ENCODE measurements around the gene MAGI2.

Gene MAGI2

GRCh38 chr7:79298145-79298760 is 155.2 kb downstream of the MAGI2 start:
- FAIRE-seq = peak; percentile 81

DNA sequence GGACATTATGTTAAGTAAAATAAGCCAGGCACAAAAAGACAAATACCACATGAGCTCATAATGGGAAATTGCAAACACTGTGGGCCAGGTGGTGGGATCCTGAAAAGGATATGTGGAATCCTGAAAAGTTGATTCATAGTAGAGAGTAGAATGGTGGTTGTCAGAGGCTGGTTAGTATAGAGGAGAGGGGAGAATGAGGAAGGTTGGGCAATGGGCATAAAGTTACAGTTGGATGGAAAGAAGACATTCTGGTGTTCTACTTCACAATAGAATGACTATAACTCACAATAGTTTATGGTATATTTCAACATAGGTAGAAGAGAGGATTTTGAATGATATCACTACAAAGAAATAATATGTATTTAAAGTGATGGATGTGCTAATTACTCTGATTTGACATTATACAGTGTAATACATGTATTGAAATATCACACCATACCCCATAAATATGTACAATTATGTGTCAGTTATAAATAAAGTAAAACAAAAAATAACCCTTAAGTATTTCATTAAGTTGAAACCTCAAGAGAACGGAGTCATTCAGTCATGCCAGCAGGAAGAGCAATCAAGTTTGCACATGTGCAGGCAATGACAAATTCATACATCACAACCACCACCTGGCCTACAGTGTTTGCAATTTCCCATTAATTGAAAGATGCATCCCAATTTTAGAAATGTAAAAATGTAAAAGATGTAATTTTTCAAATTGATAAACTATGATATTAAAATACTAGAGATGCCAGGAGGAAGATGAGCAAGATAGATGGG is 156.7 kb downstream of the MAGI2 start:
- FAIRE-seq = no peak

DNA sequence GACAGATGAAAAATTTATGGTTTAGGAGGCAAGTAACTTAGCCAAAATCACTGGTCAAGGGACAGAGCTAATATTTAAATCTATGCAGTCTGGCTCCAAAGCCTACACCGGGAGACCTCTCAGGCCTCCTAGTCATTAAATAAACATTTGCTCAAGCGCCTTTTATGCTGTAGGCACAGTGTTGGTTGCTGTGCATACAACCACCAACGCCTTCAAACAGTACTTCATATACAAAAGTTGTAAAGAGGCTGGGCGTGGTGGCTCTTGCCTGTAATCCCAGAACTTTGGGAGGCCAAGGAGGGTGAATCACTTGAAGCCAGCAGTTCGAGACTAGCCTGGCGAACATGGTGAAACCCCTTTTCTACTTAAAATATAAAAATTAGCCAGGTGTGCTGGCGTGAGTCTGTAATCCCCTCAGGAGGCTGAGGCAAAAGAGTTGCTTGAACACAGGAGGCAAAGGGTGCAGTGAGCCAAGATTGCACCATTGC is 159.8 kb downstream of the MAGI2 start:
- FAIRE-seq = no peak

DNA sequence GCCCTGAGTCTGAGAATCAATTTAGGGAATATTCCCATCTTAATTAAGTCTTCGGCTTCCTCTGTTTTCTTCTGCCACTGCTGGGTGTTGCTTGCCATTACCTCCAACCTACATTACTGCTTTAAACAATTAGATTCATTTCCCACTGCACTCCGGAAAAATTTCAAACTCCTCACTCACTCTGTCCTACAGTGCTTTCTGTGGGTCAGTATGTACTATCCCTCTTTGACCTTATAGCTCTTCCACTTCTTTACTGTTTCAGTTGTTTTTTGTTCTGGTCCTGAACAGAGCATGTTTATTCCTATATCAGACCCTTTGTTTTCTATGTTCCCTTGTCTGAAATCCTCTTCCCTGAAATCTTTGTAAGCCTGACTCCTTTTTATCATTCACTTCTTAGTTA is 160.6 kb downstream of the MAGI2 start:
- no peak for FAIRE-seq

- FAIRE-seq = no peak
These were observed 162.0 kb downstream of the MAGI2 start for GRCh38 chr7:79291498-79291865.

DNA sequence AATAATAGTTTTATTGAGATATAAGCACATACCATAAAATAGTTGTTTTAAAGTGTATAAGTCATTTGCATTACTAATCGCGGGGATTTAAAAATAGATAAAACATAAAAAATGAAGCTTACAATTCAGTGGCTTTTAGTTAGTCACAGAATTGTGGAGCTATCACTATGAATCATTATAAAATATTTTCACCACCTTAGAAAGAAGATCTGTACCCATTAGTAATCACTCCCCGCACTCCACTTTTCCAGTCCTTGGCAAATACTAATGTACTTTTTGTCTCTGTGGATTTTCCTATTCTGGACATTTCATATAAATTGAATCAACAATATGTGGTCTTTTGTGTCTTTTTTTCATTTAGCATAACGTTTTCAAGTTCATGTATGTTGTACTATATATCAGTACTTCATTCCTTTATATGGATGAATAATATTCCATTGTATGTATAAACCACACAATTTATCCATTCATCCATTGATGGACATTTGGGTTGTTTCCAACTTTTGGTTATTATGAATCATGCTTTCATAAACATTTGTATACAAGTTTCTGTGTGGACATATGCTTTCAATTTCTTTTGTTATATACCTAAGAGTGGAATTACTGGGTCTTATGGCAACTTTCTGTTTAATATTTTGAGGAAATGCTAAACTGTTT is 162.5 kb downstream of the MAGI2 start:
- no peak for FAIRE-seq

GRCh38 chr7:79290398-79290797 is 163.1 kb downstream of the MAGI2 start:
- no peak for FAIRE-seq

- FAIRE-seq = no peak
These were observed 164.8 kb downstream of the MAGI2 start for GRCh38 chr7:79288655-79289054.

- no peak for FAIRE-seq
These were observed 165.5 kb downstream of the MAGI2 start for GRCh38 chr7:79287981-79288380.

DNA sequence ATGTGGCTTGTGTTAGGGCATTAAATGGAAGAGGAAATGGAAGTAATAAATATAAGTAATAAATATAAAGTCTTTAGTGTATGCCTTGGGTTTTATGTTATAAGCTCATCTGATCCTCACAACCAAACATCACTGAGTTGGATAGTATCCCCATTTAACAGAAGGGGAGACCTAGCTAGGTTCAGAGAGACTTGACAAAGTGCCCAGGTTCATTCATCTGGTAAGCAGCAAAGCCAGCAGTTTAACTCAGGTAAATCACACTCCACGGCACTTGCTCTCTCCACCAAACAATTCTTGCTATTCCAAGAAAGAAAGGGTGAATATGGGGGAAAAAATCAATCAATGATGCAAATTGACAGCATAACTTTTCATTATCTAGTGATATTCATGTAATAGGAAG is 167.3 kb downstream of the MAGI2 start:
- FAIRE-seq = no peak

DNA sequence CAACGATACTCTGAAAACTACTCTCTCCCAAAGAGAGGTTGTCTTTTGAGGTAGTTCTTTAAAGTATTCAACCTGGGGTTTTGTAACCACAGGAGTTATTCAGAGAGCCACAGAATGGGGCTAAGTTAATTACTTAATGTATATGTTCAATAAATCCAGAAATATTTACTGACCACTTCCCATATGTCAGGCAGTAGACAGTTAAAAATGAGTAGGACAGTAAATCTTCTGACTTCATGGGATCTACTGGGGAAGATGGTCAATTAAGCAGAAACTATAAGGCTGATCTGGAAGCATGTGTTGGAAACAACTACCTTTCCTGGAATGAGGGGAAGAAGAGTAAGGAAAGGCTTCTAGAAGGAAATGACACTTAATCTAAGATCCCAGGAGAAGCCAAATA is 167.7 kb downstream of the MAGI2 start:
- FAIRE-seq = no peak

GRCh38 chr7:79284211-79284610 is 169.3 kb downstream of the MAGI2 start:
- FAIRE-seq = no peak

DNA sequence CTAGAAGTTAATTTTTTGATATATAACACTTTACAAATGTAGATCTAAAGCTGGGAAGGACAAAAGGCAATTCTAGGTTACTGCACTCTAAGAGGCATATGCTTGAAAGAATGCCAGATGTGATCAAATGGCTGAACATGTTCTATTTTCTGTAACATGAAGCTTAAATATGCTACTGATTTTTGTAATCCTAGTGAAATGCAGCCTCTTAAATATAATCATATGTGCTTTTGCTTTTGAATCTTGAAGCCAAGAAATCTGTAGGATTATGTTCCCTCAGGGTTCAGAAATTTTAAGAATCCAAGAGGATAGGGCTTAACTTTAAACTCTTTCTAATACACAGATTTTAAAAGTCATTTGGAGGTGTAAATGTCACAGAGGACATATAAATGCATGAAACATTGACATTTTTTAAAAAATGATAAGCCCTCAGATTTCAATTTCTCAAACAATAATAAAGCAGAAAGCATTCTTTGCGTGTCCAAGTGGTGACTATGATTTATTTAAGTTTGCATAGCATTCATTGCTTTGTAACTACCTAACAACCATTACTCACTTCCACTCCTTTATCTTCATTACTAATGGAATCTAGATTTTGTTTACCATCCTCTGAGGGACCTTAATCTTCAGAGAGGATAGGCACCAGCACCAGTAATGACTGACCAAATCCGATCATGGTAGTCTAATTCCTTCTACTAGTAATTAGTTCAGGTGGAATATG is 170.4 kb downstream of the MAGI2 start:
- no peak for FAIRE-seq

DNA sequence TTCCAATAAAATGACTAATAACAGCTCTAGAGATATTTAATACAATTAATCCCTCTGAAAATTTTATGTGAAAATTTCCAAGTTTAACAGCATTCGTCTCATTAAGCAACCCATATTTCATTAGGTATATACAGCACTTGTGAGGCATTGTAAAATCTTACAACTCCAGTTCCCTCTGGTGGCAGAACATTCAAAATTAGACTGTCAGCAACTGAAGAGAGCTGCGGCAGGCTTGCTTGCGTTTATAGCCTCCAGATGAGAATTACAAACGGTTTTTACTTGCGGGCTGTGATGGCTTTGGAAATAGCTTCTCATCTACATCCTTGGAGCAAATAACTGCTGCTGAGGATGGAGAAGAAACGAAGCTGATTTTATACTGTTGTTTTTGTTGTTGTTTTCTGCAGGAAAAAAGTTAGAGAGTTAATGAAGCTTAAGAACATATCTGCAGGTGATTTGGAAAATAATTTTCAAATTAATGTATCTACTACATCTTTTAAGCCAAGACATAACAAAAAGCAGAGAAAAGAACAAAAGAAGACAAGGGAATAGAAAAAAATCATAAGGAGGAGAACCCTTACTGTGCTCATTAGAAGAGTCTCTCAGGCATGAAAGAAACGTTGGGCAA is 171.3 kb downstream of the MAGI2 start:
- FAIRE-seq = no peak

GRCh38 chr7:79281426-79281825 is 172.0 kb downstream of the MAGI2 start:
- no peak for FAIRE-seq

DNA sequence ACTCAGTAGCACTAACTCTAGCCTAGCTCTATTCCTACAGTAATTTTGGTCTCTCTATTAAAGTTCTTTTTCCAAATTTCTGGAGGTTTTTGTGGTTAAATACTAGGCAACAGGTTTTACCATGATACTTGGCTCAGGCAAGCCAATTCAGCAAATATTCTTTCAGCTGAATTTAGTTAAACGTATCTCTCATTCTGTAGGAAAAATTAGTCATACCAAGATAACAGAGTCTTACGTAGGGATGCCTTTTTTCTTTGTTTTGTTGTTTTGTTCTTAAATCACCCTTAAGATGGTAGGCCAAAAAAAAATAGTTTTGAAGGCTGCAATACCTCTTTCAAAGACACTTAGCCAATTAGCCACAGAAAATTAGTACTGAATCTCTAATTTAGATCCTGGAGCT is 180.5 kb downstream of the MAGI2 start:
- FAIRE-seq = no peak

GRCh38 chr7:79272066-79272669 is 181.3 kb downstream of the MAGI2 start:
- peak; percentile 84 for FAIRE-seq

DNA sequence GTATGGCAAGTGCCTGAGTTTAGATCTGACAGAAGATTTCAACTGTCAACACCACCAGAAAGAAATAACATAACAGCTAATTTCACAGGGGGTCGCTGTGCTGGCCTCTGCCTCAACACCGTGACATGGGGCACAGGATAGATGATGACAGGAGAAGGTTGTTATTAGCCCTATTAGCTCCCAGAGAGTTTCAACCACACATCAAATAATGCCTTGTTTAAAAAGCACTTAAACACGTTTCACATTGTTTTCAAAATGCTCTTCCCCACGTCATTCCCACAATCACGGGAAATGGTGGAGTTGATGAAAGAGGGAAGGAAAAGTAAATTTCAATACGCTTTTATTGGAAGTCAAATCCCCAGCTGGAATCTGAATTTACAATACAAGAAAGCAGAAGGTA is 184.7 kb downstream of the MAGI2 start:
- no peak for FAIRE-seq

DNA sequence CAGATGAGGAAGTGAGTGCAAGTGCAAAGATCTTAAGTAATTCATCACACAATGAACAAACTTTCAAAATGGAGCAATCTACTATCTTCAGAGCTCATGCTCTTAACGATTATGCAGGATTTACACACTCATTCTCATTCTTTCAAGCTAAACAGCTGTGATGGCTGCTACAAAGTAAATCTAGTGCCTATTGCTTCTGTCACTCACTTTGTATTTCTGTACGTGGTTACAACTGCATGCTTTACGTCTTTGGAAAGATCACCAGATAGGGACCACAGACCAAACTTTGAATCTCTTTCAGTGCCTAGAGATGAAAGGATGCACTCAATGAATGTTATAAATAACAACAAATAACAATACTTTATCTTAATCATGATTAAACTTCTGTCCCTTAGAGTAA is 194.6 kb downstream of the MAGI2 start:
- no peak for FAIRE-seq

DNA sequence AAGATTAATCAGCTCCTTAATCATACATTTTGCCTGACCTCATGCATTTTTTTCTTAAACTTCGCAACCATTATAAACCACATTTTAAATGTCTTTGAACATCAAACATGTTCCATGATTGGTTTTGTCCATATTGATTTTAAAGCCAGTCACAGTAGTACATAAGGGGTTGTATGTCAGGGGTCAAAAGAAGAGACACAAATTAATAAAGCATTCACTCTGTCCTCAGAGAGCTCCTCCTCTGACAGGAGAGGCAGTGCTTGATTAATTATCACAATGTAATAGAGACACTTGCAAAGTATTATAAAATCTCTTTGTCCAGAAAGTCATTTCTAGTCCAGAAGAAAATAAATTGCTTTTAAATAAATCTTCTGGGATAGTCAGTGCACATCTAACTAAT is 195.5 kb downstream of the MAGI2 start:
- no peak for FAIRE-seq

DNA sequence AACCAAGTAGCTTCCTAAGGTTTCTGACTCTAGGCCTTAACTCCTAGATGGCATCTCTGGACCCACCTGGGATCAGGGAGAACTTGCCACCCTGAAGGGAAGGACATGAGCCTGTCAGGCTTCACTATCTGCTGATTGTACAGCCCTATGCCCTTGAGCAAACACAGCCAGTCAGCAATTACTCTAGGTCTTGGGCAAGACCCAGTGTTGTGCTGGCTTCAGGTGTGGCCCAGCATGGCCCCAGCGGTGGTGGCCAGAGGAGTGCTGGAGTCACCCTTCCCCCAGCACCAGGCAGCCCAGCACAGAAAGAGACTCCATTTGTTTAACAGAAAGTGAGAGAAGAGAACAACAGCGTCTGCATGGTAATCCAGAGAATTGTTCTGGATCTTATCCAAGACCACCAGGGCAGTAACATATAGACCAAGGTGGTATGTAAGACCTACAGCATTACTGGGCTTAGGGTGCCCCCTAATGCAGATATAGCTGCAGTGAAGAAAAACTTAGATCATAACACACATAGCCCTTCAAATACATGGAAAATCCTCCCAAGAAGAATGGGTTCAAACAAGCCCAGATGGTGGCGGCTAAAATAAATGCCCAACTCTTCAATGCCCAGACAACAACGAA is 207.7 kb downstream of the MAGI2 start:
- FAIRE-seq = no peak

- no peak for FAIRE-seq
These were observed 209.0 kb downstream of the MAGI2 start for GRCh38 chr7:79244482-79244881.
